Mammary epithelial cell (primary cell): ENCODE data around the gene GNAZ.

Experiments
- CTCF ChIP-seq, 2 donors: IDR thresholded peaks in 1 of 2; conservative IDR thresholded peaks in 1 of 2; 2 replicates each; pipeline ENCODE4 v1.5.1; 2011 to 2012; ENCODE audit warnings: inconsistent platforms in 2 of 2, low read length in 2 of 2, mild to moderate bottlenecking in 2 of 2, control low read depth in 1 of 2, low read depth in 1 of 2; ENCODE audit not compliant: insufficient read depth in 1 of 2; ENCODE audit errors: extremely low read depth in 1 of 2
- EZH2 ChIP-seq: IDR thresholded peaks from 2 replicates; pipeline ENCODE4 v1.6.1; 2012; ENCODE audit warnings: low read length, inconsistent platforms, borderline replicate concordance

DNA sequence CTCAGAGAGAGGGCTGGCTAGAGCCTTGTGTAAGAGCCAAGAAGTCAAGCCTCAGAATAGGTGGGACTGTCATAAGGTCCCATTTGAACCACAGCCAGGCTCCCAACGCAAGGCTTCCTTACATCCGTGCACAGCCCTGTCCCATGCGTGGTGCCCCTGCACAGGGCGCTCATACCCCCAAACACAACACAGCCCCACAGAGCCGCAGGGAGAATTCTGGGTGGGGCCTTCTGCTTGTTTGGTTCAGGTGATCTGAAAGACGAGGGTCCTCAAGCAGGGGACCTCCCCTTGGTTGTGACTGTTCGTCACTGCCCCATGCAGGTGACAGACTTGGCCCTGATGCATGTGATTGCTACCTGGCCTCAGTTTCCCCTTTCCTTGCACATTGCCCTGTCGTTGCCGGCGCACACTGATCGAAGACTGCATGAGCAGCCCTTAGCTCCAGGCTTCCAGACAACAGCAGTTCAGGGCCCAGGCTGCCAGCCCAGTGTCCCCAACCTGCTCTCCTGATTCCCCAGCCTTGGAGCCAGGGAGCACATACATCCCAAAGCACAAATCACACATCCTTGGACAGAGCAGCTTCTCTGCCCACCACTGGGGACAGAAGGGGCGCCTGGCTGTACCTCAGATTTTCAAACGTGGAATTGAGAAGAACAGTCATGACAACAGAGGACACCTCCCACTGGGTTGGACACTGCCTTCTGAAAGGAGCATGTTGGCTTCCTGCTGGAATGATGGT is 22.1 kb downstream of the GNAZ start:
- TF ChIP-seq CTCF (conservative IDR thresholded peaks at IDR 0.05 in 1 of 2, IDR thresholded peaks at IDR 0.05 in 1 of 2; ENCODE audit: extremely low read depth in 1 of 2, insufficient read depth in 1 of 2, low read depth in 1 of 2, low read length in 2 of 2): no peak
- no peak for TF ChIP-seq EZH2
